Esophagus squamous epithelium (tissue), 4 donors: ENCODE data around the gene TET1.
"Not testable (repeated sequence)": the region's sequence is repeated elsewhere in the genome, so short reads cannot be mapped to it uniquely, and the experiment has no call there.

Experiments used
- POLR2A ChIP-seq, 4 donors: fragments of 450-650 bp; IDR thresholded peaks; one replicate each; pipeline ENCODE4 v1.6.1; 2017; ENCODE audit warnings: antibody characterized with exemption in 4 of 4, mild to moderate bottlenecking in 4 of 4, moderate library complexity in 3 of 4
- TF ChIP-seq, protein P1 (sequence below), 6 experiments: fragments of 450-650 bp in 4 of 6; fragments of 200-600 bp in 2 of 6; sonication (generic) in 2 of 6; IDR thresholded peaks; one replicate each; pipeline ENCODE4 v1.5.1; 2016 to 2019; ENCODE audit warnings: antibody characterized with exemption in 6 of 6, mild to moderate bottlenecking in 4 of 6, moderate library complexity in 4 of 6

DNA sequence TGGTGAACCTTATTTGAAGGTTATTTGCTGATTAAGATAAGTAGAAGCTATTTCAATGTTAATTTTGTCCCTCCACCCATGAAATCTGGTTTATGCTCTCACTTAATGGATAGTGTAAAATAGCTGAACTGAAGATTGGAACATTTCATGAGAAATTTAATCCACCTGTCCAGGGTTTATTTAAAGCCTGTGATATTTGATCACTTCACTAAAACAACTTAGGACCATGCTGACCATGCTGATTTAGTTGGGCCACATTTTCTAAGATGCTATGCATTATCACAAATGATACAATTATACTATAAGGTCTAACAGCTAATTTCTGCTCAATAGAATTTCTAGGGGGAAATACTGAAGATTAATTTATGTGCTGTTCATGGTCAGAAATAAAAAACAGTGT, 53.8 kb downstream of the TET1 start:
- TF ChIP-seq, protein P1, sequence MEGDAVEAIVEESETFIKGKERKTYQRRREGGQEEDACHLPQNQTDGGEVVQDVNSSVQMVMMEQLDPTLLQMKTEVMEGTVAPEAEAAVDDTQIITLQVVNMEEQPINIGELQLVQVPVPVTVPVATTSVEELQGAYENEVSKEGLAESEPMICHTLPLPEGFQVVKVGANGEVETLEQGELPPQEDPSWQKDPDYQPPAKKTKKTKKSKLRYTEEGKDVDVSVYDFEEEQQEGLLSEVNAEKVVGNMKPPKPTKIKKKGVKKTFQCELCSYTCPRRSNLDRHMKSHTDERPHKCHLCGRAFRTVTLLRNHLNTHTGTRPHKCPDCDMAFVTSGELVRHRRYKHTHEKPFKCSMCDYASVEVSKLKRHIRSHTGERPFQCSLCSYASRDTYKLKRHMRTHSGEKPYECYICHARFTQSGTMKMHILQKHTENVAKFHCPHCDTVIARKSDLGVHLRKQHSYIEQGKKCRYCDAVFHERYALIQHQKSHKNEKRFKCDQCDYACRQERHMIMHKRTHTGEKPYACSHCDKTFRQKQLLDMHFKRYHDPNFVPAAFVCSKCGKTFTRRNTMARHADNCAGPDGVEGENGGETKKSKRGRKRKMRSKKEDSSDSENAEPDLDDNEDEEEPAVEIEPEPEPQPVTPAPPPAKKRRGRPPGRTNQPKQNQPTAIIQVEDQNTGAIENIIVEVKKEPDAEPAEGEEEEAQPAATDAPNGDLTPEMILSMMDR (IDR thresholded peaks at IDR 0.05) = not testable (repeated sequence)
- not testable (repeated sequence) for TF ChIP-seq POLR2A (IDR thresholded peaks at IDR 0.05)
